ENCODE data around the gene COX4I2. TPM values are rescaled to one million over a fixed set of nuclear protein-coding genes. Genes with fewer than 3 reads are reported as not detected.
"Not testable (repeated sequence)": the region's sequence is repeated elsewhere in the genome, so short reads cannot be mapped to it uniquely, and the experiment has no call there.

The COX4I2 gene
- total RNA-seq, 3 donors from 2014 or later, result 0.63 to 0.90 (median 0.76) TPM

DNA sequence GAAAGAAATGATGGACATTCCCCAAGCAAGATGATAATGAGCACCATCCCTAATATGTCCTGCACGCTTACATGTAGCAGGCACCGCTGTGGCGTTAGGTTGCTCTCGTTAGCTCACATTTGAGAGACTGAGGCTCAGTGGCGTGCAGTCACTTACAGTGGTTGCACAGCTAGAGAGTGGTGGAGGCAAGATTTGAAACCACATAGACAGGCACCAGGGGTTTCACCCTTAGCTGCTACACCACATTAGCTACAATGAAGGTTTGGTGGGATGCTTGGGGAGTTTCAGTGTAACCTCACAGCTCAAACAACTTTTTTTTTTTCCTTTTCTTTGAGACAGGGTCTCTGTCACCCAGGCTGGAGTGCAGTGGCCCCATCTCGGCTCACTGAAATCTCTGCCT is 3.7 kb downstream of the COX4I2 start:
- TF ChIP-seq, protein P1, sequence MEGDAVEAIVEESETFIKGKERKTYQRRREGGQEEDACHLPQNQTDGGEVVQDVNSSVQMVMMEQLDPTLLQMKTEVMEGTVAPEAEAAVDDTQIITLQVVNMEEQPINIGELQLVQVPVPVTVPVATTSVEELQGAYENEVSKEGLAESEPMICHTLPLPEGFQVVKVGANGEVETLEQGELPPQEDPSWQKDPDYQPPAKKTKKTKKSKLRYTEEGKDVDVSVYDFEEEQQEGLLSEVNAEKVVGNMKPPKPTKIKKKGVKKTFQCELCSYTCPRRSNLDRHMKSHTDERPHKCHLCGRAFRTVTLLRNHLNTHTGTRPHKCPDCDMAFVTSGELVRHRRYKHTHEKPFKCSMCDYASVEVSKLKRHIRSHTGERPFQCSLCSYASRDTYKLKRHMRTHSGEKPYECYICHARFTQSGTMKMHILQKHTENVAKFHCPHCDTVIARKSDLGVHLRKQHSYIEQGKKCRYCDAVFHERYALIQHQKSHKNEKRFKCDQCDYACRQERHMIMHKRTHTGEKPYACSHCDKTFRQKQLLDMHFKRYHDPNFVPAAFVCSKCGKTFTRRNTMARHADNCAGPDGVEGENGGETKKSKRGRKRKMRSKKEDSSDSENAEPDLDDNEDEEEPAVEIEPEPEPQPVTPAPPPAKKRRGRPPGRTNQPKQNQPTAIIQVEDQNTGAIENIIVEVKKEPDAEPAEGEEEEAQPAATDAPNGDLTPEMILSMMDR (IDR thresholded peaks at IDR 0.05), result no peak
- no peak for ATAC-seq
- H3K9me3 ChIP-seq, result no peaks in the 10 kb centered on the region

DNA sequence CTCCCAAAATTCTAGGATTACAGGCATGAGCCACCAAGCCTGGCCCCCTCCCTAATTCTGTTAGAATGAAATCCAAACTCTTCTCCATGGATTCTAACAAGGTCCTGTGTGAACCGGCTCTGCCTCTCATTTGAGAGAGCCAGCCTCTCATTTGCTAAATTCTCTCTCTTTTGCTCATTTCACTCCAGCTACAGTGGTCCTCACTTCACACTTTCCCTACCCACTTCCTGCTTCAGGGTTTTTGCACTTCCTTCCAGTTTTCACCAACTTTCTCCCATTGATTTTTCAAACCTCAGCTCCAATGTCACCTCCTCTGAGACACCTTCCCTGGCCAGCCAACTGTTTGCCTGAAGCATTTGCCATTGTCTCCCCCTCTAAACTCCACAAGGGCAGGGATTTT is 5.1 kb downstream of the COX4I2 start:
- ATAC-seq (no peak), DNase-seq (no peak)
- H3K4me1 ChIP-seq (ENCODE audit: low read depth), result no peaks in the 10 kb centered on the region
- no peak overlapping the region for H3K4me3 ChIP-seq
- intact Hi-C loops (cut with DNase I, micrococcal nuclease), result no loop called here
- no peaks in the 10 kb centered on the region for H3K36me3 ChIP-seq (ENCODE audit: low read depth)
- H3K9me3 ChIP-seq, result no peaks in the 10 kb centered on the region
- TF ChIP-seq, protein P1 (IDR thresholded peaks at IDR 0.05), result no peak

More for the DNA sequence above, 3.7 kb downstream of the COX4I2 start:
- Histone ChIP-seq H3K36me3 (ENCODE audit: low read depth) (no peaks in the 10 kb centered on the region), H3K4me1 (ENCODE audit: low read depth) (no peaks in the 10 kb centered on the region), H3K4me3 (no peak overlapping the region)
- intact Hi-C loops (cut with DNase I, micrococcal nuclease), result no loop called here
- no peak for DNase-seq

DNA sequence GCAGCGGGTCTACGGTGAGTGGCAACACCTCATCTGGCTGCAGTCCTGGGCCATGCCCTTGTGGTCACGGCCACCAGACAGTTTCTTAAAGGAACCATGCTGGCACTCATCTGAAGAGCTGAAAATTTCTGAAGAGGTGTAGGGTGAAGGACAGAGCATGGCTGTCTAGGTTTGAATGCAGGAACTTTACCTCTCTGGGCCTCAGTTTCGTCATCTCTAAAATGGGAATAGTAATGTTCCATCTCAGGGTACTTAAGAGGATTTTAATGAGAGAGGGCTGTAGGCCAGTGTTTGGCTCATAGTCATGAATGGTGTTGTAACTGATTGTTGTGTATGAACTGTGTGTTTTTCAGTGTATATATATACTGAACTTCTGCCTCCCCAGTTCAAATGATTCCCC is 5.8 kb downstream of the COX4I2 start:
- no peaks in the 10 kb centered on the region for H3K9me3 ChIP-seq

DNA sequence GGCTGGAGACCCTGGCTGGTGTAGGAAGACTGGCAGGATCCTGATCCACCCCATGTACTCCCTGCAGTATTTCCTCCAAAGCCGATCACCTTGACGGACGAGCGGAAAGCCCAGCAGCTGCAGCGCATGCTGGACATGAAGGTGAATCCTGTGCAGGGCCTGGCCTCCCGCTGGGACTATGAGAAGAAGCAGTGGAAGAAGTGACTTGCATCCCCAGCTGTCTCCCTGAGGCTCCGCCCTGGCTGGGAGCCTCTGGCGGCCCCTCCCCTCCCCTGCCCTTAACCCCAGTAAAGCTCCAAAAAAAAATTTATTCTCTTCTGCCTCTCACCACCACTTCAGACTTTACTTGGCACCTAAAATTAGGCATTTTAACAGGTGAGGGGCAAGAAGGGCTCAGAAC is 7.0 kb downstream of the COX4I2 start:
- TF ChIP-seq, protein P1 (IDR thresholded peaks at IDR 0.05), result no peak
- DNase-seq (no peak), ATAC-seq (no peak)
- no peaks in the 10 kb centered on the region for H3K4me1 ChIP-seq (ENCODE audit: low read depth)
- H3K4me3 ChIP-seq, result no peak overlapping the region
- no peaks in the 10 kb centered on the region for H3K9me3 ChIP-seq
- intact Hi-C loops (cut with DNase I, micrococcal nuclease), result no loop called here
- no peaks in the 10 kb centered on the region for H3K36me3 ChIP-seq (ENCODE audit: low read depth)

More for the DNA sequence above, 5.8 kb downstream of the COX4I2 start:
- ATAC-seq, result no peak
- Histone ChIP-seq H3K4me1 (ENCODE audit: low read depth) (no peaks in the 10 kb centered on the region), H3K36me3 (ENCODE audit: low read depth) (no peaks in the 10 kb centered on the region), H3K4me3 (no peak overlapping the region)
- DNase-seq, result no peak
- intact Hi-C loops (cut with DNase I, micrococcal nuclease), result no loop called here
- TF ChIP-seq, protein P1 (IDR thresholded peaks at IDR 0.05), result no peak

DNA sequence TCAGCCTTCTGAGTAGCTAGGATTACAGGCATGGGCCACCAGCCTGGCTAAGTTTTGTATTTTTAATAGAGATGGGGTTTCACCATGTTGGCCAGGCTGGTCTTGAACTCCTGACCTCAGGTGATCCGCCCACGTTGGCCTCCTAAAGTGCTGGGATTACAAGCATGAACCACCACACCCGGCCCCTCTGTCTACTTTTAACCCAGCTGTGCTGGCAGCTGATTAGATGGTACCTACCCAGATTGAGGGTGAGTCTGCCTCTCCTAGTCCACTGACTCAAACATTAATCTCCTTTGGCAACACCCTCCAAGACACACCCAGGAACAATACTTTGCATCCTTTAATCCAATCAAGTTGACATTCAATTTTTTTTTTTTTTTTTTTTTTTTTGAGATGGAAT is 10.4 kb downstream of the COX4I2 start:
- H3K4me3 ChIP-seq; DNase-seq; intact Hi-C loops (cut with DNase I, micrococcal nuclease); H3K36me3 ChIP-seq (ENCODE audit: low read depth); H3K4me1 ChIP-seq (ENCODE audit: low read depth); ATAC-seq; H3K9me3 ChIP-seq: not testable (repeated sequence)

DNA sequence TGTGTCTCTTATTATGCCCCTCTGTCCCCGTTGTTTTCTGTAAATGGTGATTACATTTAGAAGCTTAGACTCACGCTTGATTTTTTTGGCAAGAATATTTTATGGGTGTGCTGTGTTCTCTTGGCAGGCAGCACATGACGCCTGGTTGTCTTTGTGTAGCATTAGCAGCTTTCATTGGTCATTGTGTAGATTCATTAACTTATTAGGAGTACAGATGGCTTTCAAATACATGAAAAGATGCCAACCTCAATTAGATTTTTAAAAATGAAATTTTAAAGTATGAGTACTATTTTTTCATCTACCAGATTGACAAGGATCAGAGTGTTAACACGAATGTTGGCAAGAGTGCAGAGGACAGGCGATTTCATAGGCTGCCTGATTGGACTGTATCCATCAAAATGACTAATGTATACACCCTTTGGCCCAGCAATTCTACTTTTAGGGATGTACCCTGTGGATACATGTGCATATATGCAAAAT is 15.2 kb downstream of the COX4I2 start:
- H3K9me3 ChIP-seq, result no peaks in the 10 kb centered on the region
- intact Hi-C loops (cut with DNase I, micrococcal nuclease), result no loop called here
- H3K4me1 ChIP-seq (ENCODE audit: low read depth), result no peaks in the 10 kb centered on the region
- H3K4me3 ChIP-seq, result no peak overlapping the region
- DNase-seq, result no peak
- TF ChIP-seq, protein P1 (IDR thresholded peaks at IDR 0.05), result no peak
- no peaks in the 10 kb centered on the region for H3K36me3 ChIP-seq (ENCODE audit: low read depth)
- no peak for ATAC-seq

Data from mucosa of descending colon (tissue), 3 donors.